GM23338 (cell line): Measurements from ENCODE around the gene TMEM190. TPM values are rescaled to one million over a fixed set of nuclear protein-coding genes. Genes with fewer than 3 reads are reported as not detected.

ENCODE experiments used
- ATAC-seq: fragments of 200-7000 bp; cut with Tn5 transposase; 3 replicates; pipeline ENCODE4 v1.9.1; 2020
- DNase-seq: peaks from one replicate; pipeline ENCODE4 v3.0.0-alpha.2; 2015; ENCODE audit warnings: low spot score
- H2AFZ ChIP-seq: fragments of 200-600 bp; sonication (generic); 2 replicates; pipeline ENCODE4 v1.8.0; 2016; ENCODE audit warnings: antibody characterized with exemption, mild to moderate bottlenecking, moderate library complexity
- H3F3A ChIP-seq: fragments of 200-600 bp; sonication (generic); replicated peaks from 2 replicates; pipeline ENCODE4 v1.8.0; 2017; ENCODE audit warnings: antibody characterized with exemption, mixed run types, low read depth
- H3K27ac ChIP-seq: fragments of 200-600 bp; sonication (generic); 2 replicates; pipeline ENCODE4 v1.6.1; 2016; ENCODE audit warnings: low read depth
- H3K27me3 ChIP-seq: fragments of 200-600 bp; sonication (generic); 2 replicates; pipeline ENCODE4 v1.8.0; 2016; ENCODE audit warnings: mild to moderate bottlenecking, mixed run types, moderate library complexity; ENCODE audit not compliant: insufficient read depth
- H3K36me3 ChIP-seq: fragments of 200-600 bp; sonication (generic); 2 replicates; pipeline ENCODE4 v1.8.0; 2016; ENCODE audit warnings: mild to moderate bottlenecking; ENCODE audit not compliant: insufficient read depth
- H3K4me1 ChIP-seq: fragments of 200-600 bp; sonication (generic); 2 replicates; pipeline ENCODE4 v1.8.0; 2016; ENCODE audit warnings: mild to moderate bottlenecking, moderate library complexity; ENCODE audit not compliant: insufficient read depth
- H3K4me2 ChIP-seq: fragments of 200-600 bp; sonication (generic); 2 replicates; pipeline ENCODE4 v1.7.1; 2017; ENCODE audit warnings: mixed run types
- H3K4me3 ChIP-seq: fragments of 200-600 bp; sonication (generic); 2 replicates; pipeline ENCODE4 v1.6.1; 2016; ENCODE audit warnings: mixed run types
- H3K79me2 ChIP-seq: fragments of 200-600 bp; sonication (generic); replicated peaks from 2 replicates; pipeline ENCODE4 v1.8.0; 2017; ENCODE audit warnings: mild to moderate bottlenecking; ENCODE audit not compliant: insufficient read depth
- H3K9me2 ChIP-seq: fragments of 200-600 bp; sonication (generic); 2 replicates; pipeline ENCODE4 v1.8.0; 2017; ENCODE audit not compliant: insufficient read depth
- H4K20me1 ChIP-seq: fragments of 200-600 bp; sonication (generic); replicated peaks from 2 replicates; pipeline ENCODE4 v1.8.0; 2017; ENCODE audit warnings: mild to moderate bottlenecking; ENCODE audit not compliant: insufficient read depth
- H3K27ac Mint-ChIP-seq: 2 replicates; pipeline ENCODE4 v1.8.0; 2020; ENCODE audit warnings: inconsistent platforms, mild to moderate bottlenecking, moderate library complexity, mixed read lengths
- H3K27me3 Mint-ChIP-seq: 3 replicates; pipeline ENCODE4 v1.8.0; 2022; ENCODE audit warnings: low read depth, mild to moderate bottlenecking, moderate library complexity, mixed read lengths, inconsistent platforms; ENCODE audit not compliant: insufficient read depth, poor library complexity
- H3K36me3 Mint-ChIP-seq: 3 replicates; pipeline ENCODE4 v1.8.0; 2021; ENCODE audit warnings: low read depth, mild to moderate bottlenecking, inconsistent platforms, moderate library complexity, mixed read lengths
- H3K4me1 Mint-ChIP-seq: 3 replicates; pipeline ENCODE4 v1.8.0; 2020; ENCODE audit warnings: mild to moderate bottlenecking, inconsistent platforms, mixed read lengths
- H3K4me3 Mint-ChIP-seq: 3 replicates; pipeline ENCODE4 v1.8.0; 2021; ENCODE audit warnings: moderate library complexity, mild to moderate bottlenecking, inconsistent platforms, mixed read lengths
- H3K9me3 Mint-ChIP-seq: 3 replicates; pipeline ENCODE4 v1.8.0; 2020; ENCODE audit warnings: moderate library complexity, mild to moderate bottlenecking, inconsistent platforms, mixed read lengths
- CREB1 ChIP-seq: fragments of 250-450 bp; sonication (Bioruptor Pico); IDR thresholded peaks from 2 replicates; pipeline ENCODE4 v1.5.0; 2020; ENCODE audit warnings: low read depth, mild to moderate bottlenecking, moderate library complexity
- CTCF ChIP-seq, 2 experiments: fragments of 200-600 bp in 1 of 2; sonication (generic) in 1 of 2; conservative IDR thresholded peaks; 2 replicates each; pipeline versions ENCODE4 v1.5.1 to v1.6.1; 2016 to 2017; ENCODE audit warnings: antibody characterized with exemption in 2 of 2, low read depth in 2 of 2, mild to moderate bottlenecking in 2 of 2, moderate library complexity in 1 of 2
- ETS1 ChIP-seq: IDR thresholded peaks from 2 replicates; pipeline ENCODE4 v1.6.1; 2016; ENCODE audit warnings: antibody characterized with exemption
- EZH2 ChIP-seq: fragments of 200-600 bp; sonication (generic); IDR thresholded peaks from one replicate; pipeline ENCODE4 v1.8.0; 2017; ENCODE audit warnings: antibody characterized with exemption, mild to moderate bottlenecking, low read depth; ENCODE audit not compliant: unreplicated experiment
- JUNB ChIP-seq: IDR thresholded peaks from one replicate; pipeline ENCODE4 v1.6.1; 2016; ENCODE audit warnings: antibody characterized with exemption; ENCODE audit not compliant: unreplicated experiment
- NANOG ChIP-seq: IDR thresholded peaks from 2 replicates; pipeline ENCODE4 v1.6.1; 2016; ENCODE audit warnings: antibody characterized with exemption, borderline replicate concordance
- POLR2AphosphoS5 ChIP-seq: IDR thresholded peaks from 2 replicates; pipeline ENCODE4 v1.6.1; 2016; ENCODE audit warnings: antibody characterized with exemption, low read depth
- REST ChIP-seq: IDR thresholded peaks from one replicate; pipeline ENCODE4 v1.6.1; 2018; ENCODE audit warnings: antibody characterized with exemption; ENCODE audit not compliant: unreplicated experiment
- ZNF114 ChIP-seq: fragments of 250-450 bp; sonication (Bioruptor Pico); IDR thresholded peaks from 2 replicates; pipeline ENCODE4 v1.5.0; 2020; ENCODE audit warnings: mild to moderate bottlenecking, moderate library complexity
- ZNF331 ChIP-seq: fragments of 250-450 bp; sonication (Bioruptor Pico); IDR thresholded peaks from 2 replicates; pipeline ENCODE4 v1.5.0; 2020; ENCODE audit warnings: low read depth, mild to moderate bottlenecking, moderate library complexity
- ZNF462 ChIP-seq: fragments of 250-450 bp; sonication (Bioruptor Pico); IDR thresholded peaks from 2 replicates; pipeline ENCODE4 v1.5.0; 2020; ENCODE audit warnings: mild to moderate bottlenecking, moderate library complexity
- polyA plus RNA-seq: library from polyadenylated mRNA; unstranded; fragments of >200 nt; fragmentation: Nextera tagmentation; extraction: Ambion mirVana; gene quantifications from 2 replicates; pipeline ENCODE4 v1.2.1, GENCODE V29; 2016
- total RNA-seq: library from RNA; depleted of rRNA; stranded (reverse); fragments of >200 nt; shearing (Covaris generic); gene quantifications from 2 replicates; pipeline ENCODE4 v1.2.3, GENCODE V29; 2014

Gene TMEM190
- total and polyA plus RNA-seq, 2 experiments from 2014 or later = 4.8 TPM; not detected in 1

GRCh38 chr19:55362174-55362989, 14.2 kb upstream of the TMEM190 start:
- H3K9me3 Mint-ChIP-seq = no peaks in the 10 kb centered on the region; the same call in 2 of the 3 replicates
- Histone ChIP-seq H3K27me3 (peaks cover 14% of the 10 kb centered on the region; the same call in 1 of the 2 replicates), H4K20me1 (no peaks in the 10 kb centered on the region), H3K27ac (no peak overlapping the region), H2AFZ (peak overlapping the region; percentile 43; the same call in 1 of the 2 replicates), H3K4me3 (no peak overlapping the region), H3K79me2 (no peaks in the 10 kb centered on the region), H3K9me2 (no peaks in the 10 kb centered on the region), H3F3A (no peaks in the 10 kb centered on the region; the same call in 1 of the 2 replicates), H3K4me1 (no peaks in the 10 kb centered on the region), H3K36me3 (no peaks in the 10 kb centered on the region), H3K4me2 (0 out of 2 replicates have a peak overlapping the region, but pooled peaks have one; percentile 20)
- no peaks in the 10 kb centered on the region for H3K36me3 Mint-ChIP-seq
- H3K27ac Mint-ChIP-seq = no peak overlapping the region
- H3K4me1 Mint-ChIP-seq = peaks cover 13% of the 10 kb centered on the region; the same call in 2 of the 3 replicates
- no peak overlapping the region for H3K4me3 Mint-ChIP-seq
- TF ChIP-seq ZNF331 (no peak), ETS1 (no peak), REST (no peak), EZH2 (no peak), CTCF (conservative IDR thresholded peaks at IDR 0.05; ENCODE audit: low read depth in 2 of 2) (no peak), ZNF462 (no peak), ZNF114 (CRISPR knock-in tag) (no peak), POLR2AphosphoS5 (no peak), CREB1 (CRISPR knock-in tag) (no peak), NANOG (no peak), JUNB (no peak)
- DNase-seq (no peak), ATAC-seq (peak; percentile 10; the same call in 2 of the 3 replicates)
- H3K27me3 Mint-ChIP-seq = peaks cover 26% of the 10 kb centered on the region
